ENCODE data around the gene MACROD2.

MACROD2 gene

DNA sequence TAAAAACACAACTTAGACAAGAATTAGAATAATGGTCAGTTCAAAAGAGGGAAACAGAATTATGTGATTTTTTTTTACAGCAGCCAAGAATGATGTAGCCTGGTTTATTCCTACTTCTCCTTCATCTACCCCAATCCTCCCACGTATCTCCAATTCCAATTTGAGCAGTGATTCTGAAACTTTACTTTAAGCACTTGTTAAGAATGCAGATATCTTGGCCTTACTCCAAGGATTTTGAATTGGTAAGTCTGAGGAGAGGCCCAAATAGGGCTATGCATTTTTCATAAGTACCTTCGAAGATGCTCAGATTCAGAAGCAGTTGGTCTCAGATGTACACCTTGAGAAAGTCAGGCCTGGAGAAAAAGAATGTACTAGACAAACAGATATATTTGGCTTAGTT lies 575.5 kb downstream of the MACROD2 start:
- no peak for DNase-seq (ENCODE audit: low read depth in 4 of 4, low spot score in 1 of 4)

DNA sequence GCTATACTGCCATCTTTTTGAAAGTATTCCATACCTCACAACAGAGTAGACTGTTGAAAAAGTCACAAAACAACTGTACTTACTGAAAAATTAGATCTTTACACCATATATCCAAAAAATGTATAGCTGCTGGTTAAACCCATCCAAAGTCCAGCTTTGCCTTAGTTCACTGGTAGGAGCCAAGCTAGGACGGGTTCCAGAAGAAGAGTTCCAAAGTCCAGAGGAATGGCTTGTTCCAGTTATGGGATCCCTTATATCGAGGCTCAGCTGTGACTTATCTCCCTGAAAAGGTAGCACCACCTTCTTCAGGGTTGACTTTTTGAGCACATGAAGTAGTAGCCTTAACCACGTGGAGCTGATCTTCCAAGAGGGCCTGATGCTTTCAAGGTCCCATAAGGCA lies 578.4 kb downstream of the MACROD2 start:
- DNase-seq (ENCODE audit: low read depth in 4 of 4, low spot score in 1 of 4) = no peak

- no peak for DNase-seq (ENCODE audit: low read depth in 4 of 4, low spot score in 1 of 4)
These were observed 581.0 kb downstream of the MACROD2 start for GRCh38 chr20:14576196-14576877.

DNA sequence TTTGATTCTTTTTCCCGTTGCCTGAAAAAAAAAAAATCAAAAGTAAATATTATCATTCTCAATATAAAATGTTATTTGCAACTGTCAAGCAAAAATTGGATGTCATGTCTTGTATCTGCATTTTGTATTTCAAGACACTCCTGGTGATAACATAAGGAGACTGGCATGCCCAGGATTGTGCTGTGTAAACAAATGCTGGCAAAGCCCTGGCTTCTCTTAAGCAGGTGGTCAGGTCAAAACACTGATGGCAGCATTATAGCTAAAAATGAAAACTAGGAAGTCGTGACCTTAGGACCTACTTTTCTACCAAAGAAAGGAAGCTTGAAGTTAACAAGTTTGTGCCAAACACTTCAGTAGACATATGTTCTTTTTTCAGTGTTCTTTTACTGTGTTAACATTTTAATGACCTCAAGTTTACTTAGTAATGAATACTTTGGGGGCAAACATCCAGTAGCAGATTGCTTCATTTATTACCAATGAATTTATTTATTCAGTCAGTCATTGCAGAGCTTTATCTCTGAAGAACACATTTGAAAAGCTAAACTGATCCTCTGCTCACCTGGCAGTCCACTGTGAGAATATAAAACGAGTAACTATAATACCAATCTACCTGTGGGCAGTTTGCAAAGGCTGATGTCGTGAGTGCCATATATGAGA lies 585.2 kb downstream of the MACROD2 start:
- DNase-seq (ENCODE audit: low read depth in 4 of 4, low spot score in 1 of 4) = no peak

- no peak for DNase-seq (ENCODE audit: low read depth in 4 of 4, low spot score in 1 of 4)
These were observed 586.4 kb downstream of the MACROD2 start for GRCh38 chr20:14581731-14582130.

- no peak for DNase-seq (ENCODE audit: low read depth in 4 of 4, low spot score in 1 of 4)
These were observed 587.5 kb downstream of the MACROD2 start for GRCh38 chr20:14582855-14583254.

GRCh38 chr20:14583413-14583812 lies 588.1 kb downstream of the MACROD2 start:
- no peak for DNase-seq (ENCODE audit: low read depth in 4 of 4, low spot score in 1 of 4)

DNA sequence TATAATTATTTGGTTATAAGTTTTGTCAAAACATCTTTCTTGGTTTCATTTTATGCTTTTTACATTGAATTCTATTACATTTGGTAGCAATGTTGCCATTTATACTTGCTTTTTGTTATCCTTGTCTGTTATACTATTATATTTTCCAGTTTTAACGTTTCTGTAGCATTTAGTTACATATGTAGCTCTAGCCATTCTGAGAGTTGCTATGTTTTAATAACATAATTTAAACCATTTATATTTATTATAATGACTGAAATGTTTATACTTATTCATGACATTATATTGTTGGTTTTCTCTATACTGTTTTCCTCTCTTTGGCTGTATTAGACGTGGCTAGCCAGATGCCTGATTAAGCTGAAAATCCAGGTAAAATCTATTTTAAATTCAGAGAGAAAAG lies 594.1 kb downstream of the MACROD2 start:
- no peak for DNase-seq (ENCODE audit: low read depth in 4 of 4, low spot score in 1 of 4)

- DNase-seq (ENCODE audit: low read depth in 4 of 4, low spot score in 1 of 4) = no peak
These were observed 599.7 kb downstream of the MACROD2 start for GRCh38 chr20:14595051-14595450.

DNA sequence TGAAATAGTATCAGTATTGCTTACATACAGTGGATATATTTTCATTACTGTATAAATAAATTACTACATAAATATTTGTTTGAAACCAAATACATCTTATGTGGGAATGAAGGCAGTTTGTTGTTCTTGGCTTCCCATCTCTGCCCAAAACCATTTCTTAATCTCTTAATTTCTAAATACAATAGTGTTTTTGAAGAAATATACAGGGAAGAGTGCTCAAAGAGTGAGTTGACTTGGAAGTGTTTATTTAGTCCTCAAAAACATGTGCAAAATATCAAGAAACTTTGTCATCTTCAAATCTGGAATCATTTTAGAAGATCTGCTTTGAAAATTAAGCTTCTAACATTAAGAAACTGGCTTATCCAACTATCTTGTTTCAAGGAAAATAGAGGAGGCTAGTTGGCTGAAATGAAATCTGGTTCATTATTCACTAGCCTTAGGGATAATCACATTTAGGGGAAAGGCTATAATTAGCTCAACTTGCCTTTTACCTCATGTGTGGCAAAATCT lies 601.9 kb downstream of the MACROD2 start:
- DNase-seq (ENCODE audit: low read depth in 4 of 4, low spot score in 1 of 4) = no peak

DNA sequence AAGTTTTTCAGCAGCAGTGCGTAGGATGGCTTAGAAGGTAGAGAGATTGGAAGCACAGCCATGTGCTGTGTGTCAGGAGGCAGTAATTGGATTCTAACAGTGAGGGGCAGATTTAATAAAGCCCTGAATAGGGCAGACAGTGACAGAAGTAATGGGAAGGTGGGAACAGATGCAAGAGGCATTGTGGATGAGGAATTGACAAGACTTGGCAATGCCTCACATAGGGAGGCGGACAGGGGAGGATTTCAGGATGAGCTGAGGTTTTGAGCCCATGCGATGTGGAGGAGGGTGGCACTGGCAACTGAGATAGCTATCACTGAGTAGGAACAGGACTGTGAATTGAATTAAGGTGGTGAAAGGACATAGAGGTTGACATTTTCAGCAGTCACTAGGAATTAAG lies 604.3 kb downstream of the MACROD2 start:
- no peak for DNase-seq (ENCODE audit: low read depth in 4 of 4, low spot score in 1 of 4)

DNA sequence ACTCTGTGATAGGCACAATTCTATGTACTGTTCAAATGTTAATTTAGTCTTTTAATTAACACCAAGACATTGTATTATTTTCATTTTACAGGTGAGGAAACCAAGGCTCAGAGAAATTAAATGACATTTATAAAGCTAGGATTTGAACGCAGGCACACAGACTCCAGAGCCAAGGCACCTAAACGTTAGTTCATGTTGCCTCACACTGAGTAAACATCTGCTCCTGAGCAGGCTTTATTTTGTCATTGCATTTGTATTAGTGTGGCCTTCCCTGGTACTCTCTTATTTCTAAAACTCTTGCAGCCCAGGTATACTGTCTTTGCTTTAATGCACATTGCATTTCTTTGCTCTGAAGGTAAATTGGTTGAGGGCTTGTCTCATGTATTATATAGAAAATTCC lies 605.2 kb downstream of the MACROD2 start:
- DNase-seq (ENCODE audit: low read depth in 4 of 4, low spot score in 1 of 4) = no peak

GRCh38 chr20:14604143-14604542 lies 608.8 kb downstream of the MACROD2 start:
- no peak for DNase-seq (ENCODE audit: low read depth in 4 of 4, low spot score in 1 of 4)

DNA sequence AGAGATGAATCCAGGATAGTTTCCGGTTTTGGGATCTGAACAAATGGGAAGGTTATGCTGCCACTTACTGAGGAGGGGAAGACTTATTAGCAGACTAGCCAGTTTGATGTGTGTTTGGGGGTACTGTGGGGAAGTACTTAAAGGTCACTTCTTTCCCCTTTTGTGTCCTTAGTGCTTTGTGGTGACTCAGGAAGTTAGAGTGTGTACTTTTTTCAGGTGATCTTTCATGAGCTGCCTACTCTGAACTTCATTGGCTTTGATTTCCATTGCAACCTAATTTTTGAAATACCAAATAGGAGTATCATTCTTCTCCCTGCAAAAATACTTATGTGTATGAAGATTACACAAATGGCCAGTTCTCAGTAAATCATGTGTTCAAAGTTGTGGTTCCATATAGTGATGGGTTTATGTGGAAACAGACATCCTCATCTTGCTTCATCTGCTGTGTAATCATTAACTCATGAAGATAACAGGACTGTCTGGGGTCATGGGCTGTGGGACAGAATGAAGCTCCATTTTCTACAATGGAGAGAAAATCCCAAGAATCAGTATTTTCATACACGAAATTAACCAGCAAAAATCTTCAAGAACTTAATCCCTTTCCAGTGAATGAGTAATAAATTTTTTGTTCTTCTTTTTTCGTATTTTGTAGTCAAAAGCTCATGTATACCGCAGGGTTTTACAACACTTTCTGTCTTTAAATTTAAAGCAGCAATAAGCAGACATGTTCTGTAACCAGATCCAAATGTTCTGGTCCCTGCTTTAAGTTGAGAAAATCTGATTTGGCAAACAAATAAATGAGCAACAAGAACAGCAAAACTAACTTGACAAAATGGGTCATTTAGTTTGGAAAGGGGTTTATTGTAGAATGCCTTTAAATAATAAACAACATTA lies 614.3 kb downstream of the MACROD2 start:
- DNase-seq (ENCODE audit: low read depth in 4 of 4, low spot score in 1 of 4) = no peak

DNA sequence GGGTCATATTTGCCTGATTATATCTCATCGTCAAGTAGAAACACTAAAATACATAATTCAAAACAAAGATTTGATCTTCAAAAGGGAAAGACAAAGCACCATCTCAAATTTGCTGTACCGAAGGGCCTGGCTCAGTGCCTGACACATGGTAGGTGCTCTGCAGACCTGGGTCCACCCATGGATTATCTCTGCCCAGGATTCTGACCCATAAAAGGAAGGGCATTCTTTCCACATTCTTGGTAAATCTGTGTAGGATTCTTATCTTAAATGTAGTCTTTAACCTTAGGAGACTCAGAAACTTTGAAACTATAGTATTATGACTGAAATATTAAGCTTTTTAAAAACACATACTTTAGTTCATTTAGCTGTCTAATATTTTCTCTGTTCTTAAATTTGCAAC lies 616.2 kb downstream of the MACROD2 start:
- DNase-seq (ENCODE audit: low read depth in 4 of 4, low spot score in 1 of 4) = no peak

DNA sequence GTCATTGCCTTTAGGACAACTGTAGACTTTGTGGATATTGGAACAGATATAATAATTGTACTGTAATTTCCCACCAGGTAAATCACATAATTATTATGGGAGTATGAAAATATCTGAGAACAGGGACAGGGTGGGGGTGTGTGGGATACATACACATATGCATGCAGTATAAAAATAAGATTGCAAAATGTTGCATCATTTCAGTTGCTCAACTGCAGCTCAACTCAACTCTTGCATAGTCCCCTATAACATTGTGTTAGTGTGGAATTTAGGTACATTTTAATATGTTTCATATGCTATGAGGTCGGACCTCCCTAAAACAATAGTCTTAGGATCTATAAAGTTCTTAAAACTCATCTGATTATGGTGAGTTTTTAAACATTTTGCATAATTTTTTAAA lies 617.1 kb downstream of the MACROD2 start:
- no peak for DNase-seq (ENCODE audit: low read depth in 4 of 4, low spot score in 1 of 4)

DNA sequence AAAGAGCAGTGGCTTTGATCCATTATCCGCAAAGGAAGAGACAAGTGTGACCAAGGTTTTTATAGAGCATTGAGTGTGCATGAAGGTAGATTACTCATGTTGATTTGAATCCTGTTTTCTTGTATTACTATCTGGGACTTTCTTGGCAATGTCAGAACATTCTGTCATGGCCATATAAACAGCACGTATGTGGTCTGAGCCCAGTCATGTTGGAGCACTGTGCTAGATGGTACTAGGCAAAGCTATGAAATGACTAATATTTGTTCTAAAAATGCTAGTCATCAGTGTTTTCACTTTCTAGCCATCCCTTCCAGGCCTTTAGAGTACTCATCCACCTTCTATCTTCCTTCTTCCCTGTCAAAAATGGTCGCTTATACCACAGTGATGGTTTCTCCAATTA lies 620.7 kb downstream of the MACROD2 start:
- DNase-seq (ENCODE audit: low read depth in 4 of 4, low spot score in 1 of 4) = no peak

GRCh38 chr20:14617123-14617522 lies 621.8 kb downstream of the MACROD2 start:
- DNase-seq (ENCODE audit: low read depth in 4 of 4, low spot score in 1 of 4) = no peak

DNA sequence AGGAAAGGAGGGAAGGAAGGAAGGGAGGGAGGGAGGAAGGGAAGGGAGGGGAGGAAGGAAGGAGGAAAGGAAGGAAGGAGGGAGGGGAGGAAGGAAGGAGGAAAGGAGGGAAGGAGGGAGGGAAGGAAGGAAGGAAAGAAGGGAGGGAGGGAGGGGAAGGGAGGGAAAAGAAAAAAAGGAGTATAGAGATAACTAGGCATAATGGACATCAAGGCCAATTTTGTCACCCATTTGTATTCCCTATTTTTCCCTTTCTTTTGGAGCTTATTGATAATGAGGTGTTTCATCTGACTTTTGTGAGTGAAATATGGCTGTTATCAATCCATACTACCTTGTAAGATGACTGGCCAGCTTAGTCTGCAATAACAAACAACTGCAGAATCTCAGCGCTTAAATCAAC lies 624.1 kb downstream of the MACROD2 start:
- no peak for DNase-seq (ENCODE audit: low read depth in 4 of 4, low spot score in 1 of 4)

GRCh38 chr20:14622796-14623195 lies 627.5 kb downstream of the MACROD2 start:
- no peak for DNase-seq (ENCODE audit: low read depth in 4 of 4, low spot score in 1 of 4)

DNA sequence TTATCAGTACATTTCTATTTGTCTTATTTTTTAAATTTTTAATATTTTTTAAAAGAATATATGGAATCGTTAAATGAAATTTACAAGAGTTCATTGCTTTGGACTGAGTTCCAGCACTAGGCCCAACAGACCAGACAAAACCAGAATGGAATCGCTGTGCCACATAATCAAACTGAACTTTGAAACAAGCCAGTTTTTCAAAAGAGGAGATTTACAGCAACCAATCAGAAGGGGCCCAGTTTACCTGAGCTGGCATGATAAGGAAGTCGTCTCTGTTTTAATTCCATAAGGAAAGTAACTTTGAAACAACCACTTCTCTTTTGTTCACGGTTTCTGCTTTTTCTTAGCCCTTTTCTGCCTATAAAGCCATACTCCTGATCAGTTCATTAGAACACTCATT lies 635.7 kb downstream of the MACROD2 start:
- DNase-seq (ENCODE audit: low read depth in 4 of 4, low spot score in 1 of 4) = no peak

GRCh38 chr20:14632906-14633305 lies 637.6 kb downstream of the MACROD2 start:
- DNase-seq (ENCODE audit: low read depth in 4 of 4, low spot score in 1 of 4) = no peak
